NCI-H2029 (cell line): Measurements from ENCODE around the gene SRSF4.
"Not testable (repeated sequence)": the region's sequence is repeated elsewhere in the genome, so short reads cannot be mapped to it uniquely, and the experiment has no call there.

ENCODE experiments used
- DNase-seq: peaks from one replicate; lab custom pipeline; 2025; lab: John Stamatoyannopoulos, UW

The SRSF4 gene

DNA sequence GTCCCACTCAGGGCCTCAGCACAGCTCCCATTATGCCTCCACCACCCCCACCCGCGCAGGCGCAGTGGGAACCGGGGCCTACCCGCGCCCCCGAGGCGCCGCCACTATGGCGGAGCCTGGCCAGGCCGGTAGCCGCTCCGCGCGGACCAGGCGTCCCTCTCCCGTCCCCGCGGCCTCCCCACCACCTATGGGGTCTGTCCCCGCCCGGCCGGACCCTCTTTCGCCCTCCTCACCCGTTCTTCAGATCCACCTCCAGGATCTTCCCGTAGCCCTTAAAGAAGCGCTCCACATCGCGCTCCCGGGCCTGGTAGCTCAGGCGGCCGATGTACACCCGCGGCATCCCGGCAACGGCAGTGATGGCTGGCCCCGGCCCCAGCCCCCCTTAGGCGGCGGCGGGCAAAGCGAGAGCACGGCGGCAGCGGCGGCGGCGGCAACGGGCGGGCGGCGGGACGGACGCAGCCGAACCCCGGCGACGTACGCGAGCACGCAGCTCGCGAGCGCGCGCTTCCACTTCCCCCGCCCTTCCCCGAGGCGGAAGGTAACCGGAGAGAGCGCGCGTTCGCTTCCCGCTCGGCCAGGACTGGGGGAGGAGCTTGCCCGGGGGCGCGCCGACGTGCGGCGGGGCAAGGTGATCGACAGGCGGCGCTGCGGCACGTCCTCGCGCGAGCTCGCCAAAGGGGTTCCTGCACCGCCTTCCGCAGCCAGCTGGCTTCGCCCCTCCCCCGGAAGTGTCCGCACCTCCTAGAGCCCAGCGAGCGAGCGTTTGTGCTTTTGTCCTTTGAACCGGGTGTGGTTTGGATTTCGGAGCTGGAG lies at the start of gene SRSF4:
TSS of gene SRSF4 (minus strand) at position 488 of the 813 bp plus-strand sequence. CDS start at position 340, 148 bp downstream.
- peak; percentile 97 for DNase-seq

- DNase-seq, result peak; percentile 64
These were observed 49.1 kb upstream of the SRSF4 start, which contains the start of gene MECR for GRCh38 chr1:29230553-29231378. MECR (minus strand) TSS chr1:29230934; CDS start chr1:29230906, 28 bp downstream.

GRCh38 chr1:29230204-29230552 lies 48.5 kb upstream of the SRSF4 start:
- DNase-seq, result no peak

GRCh38 chr1:29227511-29227910 lies 45.8 kb upstream of the SRSF4 start:
- no peak for DNase-seq

GRCh38 chr1:29225361-29225760 lies 43.7 kb upstream of the SRSF4 start:
- no peak for DNase-seq

- no peak for DNase-seq
These were observed 42.7 kb upstream of the SRSF4 start for GRCh38 chr1:29224356-29224837.

GRCh38 chr1:29223521-29223920 lies 41.8 kb upstream of the SRSF4 start:
- no peak for DNase-seq

DNA sequence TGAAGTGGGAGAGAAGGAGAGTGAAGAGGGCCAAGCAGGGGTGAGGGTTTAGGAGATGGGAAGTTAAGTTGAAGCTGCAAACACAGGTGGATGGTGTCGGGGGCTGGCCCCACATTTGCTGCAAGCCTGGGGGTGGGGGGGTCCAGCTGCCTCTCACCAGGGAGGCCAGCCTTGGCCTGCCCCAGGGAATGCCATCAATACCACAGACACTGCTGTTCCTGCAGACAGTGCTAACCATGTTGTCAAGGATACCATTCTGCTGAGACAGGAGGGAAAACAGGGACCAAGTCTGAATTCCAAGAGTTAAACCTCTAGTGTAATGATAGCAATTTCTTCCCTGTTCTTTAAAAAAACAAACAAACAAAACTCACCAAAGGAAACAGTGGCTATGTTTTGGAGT lies 41.0 kb upstream of the SRSF4 start:
- no peak for DNase-seq

GRCh38 chr1:29222260-29222659 lies 40.6 kb upstream of the SRSF4 start:
- DNase-seq, result not testable (repeated sequence)

- DNase-seq, result no peak
These were observed 39.6 kb upstream of the SRSF4 start for GRCh38 chr1:29221296-29221695.

GRCh38 chr1:29218223-29218622 lies 36.5 kb upstream of the SRSF4 start:
- no peak for DNase-seq

DNA sequence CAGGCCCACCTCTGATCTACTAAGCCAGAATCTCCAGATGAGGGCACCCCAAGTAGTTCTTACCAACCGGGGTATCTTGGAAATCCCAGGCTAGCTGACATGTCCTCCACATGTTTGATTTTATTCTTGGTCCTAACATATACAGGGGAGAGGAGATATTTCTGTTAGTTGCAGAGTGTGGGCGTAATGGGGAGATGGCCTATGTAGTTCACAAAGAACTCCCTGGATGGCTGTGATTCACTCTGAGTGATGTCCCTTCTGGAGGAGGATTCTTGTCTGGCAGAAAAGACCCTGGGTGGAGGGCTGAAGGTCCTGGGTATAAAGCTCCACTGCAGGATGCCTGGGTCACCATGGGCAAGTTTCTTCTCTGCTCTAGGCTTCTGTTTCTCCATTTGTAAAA lies 35.9 kb upstream of the SRSF4 start:
- DNase-seq, result no peak

DNA sequence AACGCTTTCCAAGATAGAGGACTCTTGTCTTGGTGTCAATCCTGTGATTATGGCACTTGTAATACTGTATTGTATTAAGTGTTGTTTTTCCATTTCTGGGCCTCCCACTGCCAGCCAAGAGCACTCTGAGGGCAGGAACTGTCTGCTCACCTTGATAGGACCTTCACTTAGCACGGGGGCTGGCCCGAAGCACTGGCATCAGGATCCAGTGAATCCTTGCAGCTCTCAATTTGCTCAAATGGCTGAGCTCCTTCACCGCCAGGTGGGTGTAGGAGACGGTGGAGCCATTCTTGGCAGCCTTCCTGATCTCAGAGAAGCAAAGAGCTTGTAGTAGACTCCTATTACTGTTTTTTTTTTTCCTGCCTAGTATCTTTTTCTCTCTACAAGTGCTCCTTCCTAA lies 31.4 kb upstream of the SRSF4 start:
- peak; percentile 62 for DNase-seq

GRCh38 chr1:29211086-29212030 lies 29.7 kb upstream of the SRSF4 start:
- no peak for DNase-seq

GRCh38 chr1:29210278-29211085 lies 28.8 kb upstream of the SRSF4 start:
- DNase-seq, result no peak

DNA sequence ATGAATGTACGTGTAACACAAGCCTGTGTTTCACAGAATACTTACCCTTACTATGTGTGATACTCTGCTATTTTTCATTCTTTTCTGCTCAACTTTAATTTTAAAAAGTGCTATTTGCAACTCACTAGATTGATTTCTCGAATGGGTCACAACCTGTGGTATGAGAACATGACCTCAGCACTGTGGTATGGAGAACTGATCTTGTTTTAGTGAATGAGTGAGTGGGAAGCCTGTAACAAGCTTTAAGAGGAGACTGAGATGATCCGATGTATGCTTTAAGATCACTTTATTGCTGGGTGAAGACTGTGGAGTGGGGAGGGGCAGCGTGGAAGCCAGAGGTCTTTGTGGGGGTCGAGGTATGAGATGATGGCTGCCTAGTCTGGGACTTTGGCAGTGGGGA lies 27.5 kb upstream of the SRSF4 start:
- no peak for DNase-seq

DNA sequence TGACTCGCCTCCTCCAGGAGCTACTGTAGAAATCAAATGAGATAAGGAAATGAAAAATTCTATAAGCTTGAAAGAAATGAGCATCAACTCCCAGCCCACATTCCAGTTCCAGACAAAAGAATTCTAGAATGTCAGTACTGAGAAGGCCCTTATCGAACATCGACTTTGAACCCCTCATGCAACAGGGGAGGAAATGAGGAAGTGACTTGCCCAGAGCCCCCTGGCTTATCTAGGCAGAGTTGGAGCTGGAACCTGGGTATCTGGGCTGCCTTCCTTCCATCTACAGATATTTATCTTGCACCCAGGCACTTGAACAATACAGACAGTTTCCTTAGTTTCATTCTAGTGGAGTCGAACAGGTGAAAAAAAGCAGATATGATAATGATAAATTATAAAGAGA lies 26.7 kb upstream of the SRSF4 start:
- no peak for DNase-seq

DNA sequence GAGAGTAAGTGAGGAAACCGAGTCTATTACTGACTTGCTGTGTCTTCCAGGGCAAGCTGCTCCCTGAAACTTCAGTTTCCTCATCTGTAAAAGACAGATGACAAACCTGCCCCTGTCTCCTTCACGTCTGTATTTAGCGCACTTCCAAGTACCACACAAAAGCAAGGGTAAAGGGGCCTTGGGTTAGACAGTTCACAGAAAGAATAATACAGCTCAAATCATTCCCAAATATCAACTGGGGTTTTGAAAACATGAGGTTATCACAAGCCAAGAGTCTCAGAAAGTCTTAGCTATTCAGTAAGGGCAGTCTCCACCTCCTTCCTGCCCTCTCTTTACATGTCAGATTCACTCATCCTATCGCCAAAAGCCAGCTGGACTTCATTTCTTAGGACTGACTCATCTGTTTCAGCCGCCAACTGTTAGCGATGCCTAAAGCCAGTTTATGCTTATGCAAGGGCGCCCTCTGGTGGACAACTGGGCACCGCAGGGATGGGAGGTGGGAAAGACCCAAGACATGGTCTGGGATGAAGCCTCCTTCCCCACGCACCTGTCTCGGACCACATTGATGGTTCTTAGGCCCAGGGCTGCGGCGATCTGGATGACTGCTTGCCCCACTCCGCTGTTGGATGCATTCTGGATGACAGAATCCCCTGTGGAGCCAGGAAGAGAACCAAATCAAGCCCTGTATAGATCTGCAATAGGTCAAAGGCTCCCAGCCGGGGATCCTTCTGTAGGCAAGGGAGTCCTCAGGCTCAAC lies 21.1 kb upstream of the SRSF4 start:
- DNase-seq, result peak; percentile 86

GRCh38 chr1:29202053-29202452 lies 20.4 kb upstream of the SRSF4 start:
- DNase-seq, result no peak

GRCh38 chr1:29201595-29202051 lies 19.9 kb upstream of the SRSF4 start:
- DNase-seq, result no peak
